DMS53 treated with DMSO at 0.1 percent for 48 hours (cell line): ENCODE results near the gene CAPNS1.
"Not testable (repeated sequence)": the region's sequence is repeated elsewhere in the genome, so short reads cannot be mapped to it uniquely, and the experiment has no call there.

Source experiments
- DNase-seq: peaks from one replicate; lab custom pipeline; 2025; ENCODE audit not compliant: unreplicated experiment; lab: John Stamatoyannopoulos, UW

Gene CAPNS1

GRCh38 chr19:36113894-36114720 lies 25.8 kb upstream of the CAPNS1 start:
- DNase-seq, result peak; percentile 38

GRCh38 chr19:36114721-36115452 lies 25.0 kb upstream of the CAPNS1 start, which contains the start of gene POLR2I:
POLR2I (minus strand) TSS chr19:36114875; CDS start chr19:36114856, 19 bp downstream.
- DNase-seq, result peak; percentile 100

DNA sequence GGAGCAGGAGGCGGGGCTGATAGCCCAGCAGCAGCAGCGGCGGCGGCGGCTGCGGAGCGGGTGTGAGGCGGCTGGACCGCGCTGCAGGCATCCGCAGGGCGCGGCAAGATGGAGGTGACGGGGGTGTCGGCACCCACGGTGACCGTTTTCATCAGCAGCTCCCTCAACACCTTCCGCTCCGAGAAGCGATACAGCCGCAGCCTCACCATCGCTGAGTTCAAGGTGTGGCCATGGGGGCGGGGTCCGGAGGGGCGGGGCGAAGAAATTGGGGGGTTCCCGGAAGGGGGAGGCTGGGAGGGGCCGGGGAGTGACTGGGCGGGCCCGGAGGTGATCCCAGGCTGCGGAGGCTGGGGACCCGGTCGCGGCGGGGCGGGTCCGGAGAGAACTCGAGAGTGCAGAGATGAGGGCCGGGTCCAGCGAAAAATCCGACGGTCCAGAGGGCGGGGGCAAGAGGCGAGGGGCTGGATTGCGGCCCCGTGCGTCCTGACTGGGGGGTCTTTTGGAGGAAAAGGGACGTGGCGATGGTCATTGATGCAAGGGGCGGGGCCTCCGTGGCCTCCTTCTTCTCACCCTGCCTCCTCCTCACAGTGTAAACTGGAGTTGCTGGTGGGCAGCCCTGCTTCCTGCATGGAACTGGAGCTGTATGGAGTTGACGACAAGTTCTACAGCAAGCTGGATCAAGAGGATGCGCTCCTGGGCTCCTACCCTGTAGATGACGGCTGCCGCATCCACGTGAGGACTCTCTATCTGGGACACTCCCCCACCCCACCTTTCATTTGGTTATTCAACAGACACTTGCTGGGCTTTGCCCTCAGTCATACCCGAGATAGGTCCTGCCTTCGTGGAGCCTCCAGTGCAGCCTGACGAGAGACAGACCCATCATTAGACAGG lies 24.2 kb upstream of the CAPNS1 start, which contains the start of gene TBCB:
TSS of gene TBCB (plus strand) at position 16 of the 891 bp plus-strand sequence. CDS start at position 109, 93 bp downstream.
- DNase-seq, result no peak

- DNase-seq, result no peak
These were observed 23.6 kb upstream of the CAPNS1 start for GRCh38 chr19:36116344-36116637.

DNA sequence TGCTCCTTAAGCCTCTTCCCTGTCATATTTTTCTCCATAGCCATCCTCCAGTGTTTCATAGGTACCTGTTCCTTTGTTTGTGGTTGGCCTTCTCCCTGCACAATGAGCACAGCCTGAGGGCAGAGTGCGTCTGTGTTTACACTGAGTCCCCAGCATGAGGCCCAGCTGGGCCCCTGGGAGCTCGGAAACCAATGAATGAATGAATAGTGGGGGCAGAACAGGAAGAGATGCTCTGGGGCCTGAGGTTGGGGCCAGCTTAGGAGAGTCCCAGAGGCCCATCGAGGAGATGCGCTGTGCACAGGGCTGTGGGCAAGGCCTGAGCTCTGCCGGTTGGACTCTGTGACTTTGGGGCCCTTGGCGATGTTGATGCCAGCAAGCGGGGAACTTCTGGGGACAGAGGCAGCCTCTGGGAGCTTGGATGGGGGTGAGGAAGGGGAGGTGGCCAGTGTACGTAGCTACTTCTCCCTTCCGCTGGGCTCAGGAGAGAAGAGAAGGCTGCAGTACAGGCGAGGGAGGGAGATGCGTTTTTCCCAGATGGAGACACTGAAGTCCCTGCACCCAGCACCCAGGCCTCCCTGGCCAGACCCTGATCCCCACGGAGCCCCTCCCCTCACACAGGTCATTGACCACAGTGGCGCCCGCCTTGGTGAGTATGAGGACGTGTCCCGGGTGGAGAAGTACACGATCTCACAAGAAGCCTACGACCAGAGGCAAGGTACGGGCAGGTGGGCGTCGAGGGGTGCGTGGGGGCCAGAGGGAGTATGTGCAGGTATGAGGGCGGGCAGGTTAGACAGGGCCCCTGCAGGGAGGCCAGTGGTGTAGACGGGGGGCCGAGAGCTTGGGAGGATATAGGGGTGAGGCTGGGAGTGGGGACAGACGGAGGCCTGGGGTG lies 19.5 kb upstream of the CAPNS1 start:
- DNase-seq, result no peak

DNA sequence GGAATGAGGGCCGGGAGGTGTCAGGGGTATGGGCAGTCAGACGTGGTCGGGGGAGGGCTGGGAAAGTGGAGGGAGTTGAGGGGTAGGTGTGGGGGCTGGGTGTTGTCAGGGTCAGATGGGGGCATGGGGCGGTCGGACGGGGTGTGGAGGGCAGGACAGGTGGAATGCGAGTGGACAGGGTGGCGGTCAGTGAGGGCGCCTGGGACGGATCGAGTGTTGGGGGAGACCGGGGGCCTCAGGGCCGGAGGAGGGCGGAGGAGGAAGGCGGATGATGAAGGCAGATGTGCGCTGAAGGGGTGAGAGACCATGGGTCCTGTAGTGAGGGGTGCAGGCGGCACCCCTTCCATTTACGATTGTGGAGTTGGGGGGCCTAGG lies 18.9 kb upstream of the CAPNS1 start:
- no peak for DNase-seq

GRCh38 chr19:36121486-36122124 lies 18.3 kb upstream of the CAPNS1 start:
- DNase-seq, result no peak

DNA sequence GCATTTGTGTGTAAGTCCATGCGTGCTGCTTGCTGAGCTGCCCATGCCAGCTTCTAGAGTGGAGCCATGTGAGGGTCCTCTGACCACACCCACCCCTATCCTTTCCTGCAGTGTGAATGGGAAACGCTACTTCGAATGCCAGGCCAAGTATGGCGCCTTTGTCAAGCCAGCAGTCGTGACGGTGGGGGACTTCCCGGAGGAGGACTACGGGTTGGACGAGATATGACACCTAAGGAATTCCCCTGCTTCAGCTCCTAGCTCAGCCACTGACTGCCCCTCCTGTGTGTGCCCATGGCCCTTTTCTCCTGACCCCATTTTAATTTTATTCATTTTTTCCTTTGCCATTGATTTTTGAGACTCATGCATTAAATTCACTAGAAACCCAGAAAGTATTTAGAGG lies 14.3 kb upstream of the CAPNS1 start:
- no peak for DNase-seq

DNA sequence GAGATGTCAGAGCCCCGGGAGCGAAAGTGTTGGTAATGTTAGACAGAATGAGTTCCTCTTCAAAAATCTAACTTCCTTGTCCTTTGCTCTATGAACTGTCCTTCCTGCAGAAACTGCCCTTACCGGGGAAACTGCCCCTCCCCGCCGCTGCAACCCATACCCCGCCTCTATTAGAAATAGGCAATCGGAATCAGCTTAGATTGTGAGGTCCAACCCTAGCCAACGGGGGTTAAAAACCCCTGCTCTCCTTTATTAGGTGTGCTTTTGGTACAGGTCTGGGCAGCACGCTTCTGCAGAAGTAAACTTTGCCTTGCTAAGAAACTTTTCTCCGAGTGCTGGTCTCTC lies 11.5 kb upstream of the CAPNS1 start:
- DNase-seq, result no peak

GRCh38 chr19:36131221-36131620 lies 8.6 kb upstream of the CAPNS1 start:
- not testable (repeated sequence) for DNase-seq

DNA sequence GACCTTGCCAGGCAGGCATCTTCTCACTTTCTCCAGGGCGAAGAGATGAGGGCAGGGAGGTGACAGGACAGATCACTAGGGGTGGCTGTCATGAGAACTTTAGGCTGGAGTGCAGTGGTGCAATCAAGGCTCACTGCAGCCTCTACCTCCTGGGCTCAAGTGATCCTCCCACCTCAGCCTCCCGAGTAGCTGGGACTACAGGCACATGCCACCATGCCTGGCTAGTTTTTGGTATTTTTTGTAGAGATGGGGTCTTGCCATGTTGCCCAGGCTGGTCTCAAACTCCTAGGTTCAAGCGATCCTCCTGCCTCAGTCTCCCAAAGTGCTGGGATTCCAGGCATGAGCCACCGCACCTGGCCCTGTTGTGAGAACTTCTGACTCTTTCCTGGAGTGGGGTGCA lies 5.0 kb upstream of the CAPNS1 start:
- not testable (repeated sequence) for DNase-seq

GRCh38 chr19:36136964-36137686 lies 2.7 kb upstream of the CAPNS1 start:
- peak; percentile 70 for DNase-seq

- no peak for DNase-seq
These were observed 770 bp upstream of the CAPNS1 start for GRCh38 chr19:36139120-36139472.

- peak; percentile 57 for DNase-seq
These were observed 605 bp downstream of the CAPNS1 start for GRCh38 chr19:36140304-36141038.

- peak; percentile 60 for DNase-seq
These were observed 1.4 kb downstream of the CAPNS1 start for GRCh38 chr19:36141039-36141927.

GRCh38 chr19:36142046-36142445 lies 2.2 kb downstream of the CAPNS1 start:
- no peak for DNase-seq

DNA sequence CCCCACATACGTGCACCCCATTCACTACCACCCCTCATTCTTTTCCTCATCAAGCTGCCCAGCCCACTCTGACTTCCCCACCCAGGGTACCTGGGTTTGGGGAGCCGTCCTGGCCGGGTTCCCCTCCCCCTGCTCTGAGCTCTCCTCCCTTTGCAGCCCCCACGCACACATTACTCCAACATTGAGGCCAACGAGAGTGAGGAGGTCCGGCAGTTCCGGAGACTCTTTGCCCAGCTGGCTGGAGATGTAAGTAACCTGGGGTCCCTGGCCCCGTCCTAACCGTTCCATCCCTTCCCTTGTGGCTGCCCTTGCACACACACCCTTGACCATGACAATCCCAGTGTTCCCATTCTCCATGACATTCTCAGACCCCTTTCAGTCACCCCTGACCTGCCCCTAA lies 2.6 kb downstream of the CAPNS1 start:
- DNase-seq, result no peak

DNA sequence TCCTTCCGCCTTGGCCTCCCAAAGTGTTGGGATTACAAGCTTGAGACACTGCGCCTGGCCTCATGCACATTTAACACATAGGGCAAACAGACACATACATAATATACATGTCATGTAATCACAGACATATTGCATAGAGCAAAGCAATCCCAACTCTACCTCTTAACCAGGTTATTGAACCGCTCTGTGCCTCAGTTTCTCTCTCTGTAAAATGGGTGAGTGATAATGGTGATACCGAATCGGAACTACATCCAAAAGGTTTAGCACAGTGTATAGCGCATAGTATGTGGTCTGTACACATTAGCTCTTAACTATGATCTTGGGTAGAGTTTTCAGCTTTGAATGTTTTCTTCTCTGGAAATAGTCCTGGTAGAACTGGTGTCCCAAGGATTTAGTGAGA lies 4.8 kb downstream of the CAPNS1 start:
- DNase-seq, result no peak
